Stimulated activated CD8-positive, alpha-beta memory T cell treated with anti-CD3 and anti-CD28 coated beads, Interleukin-15, amount 100 ng/mL, for 1 hour (primary cell): ENCODE data around the gene LRP1B.
"Not testable (repeated sequence)": the region's sequence is repeated elsewhere in the genome, so short reads cannot be mapped to it uniquely, and the experiment has no call there.

ENCODE experiments used
- DNase-seq: peaks from one replicate; pipeline ENCODE4 v3.0.0-alpha.2; 2020; ENCODE audit warnings: low read depth

The LRP1B gene

DNA sequence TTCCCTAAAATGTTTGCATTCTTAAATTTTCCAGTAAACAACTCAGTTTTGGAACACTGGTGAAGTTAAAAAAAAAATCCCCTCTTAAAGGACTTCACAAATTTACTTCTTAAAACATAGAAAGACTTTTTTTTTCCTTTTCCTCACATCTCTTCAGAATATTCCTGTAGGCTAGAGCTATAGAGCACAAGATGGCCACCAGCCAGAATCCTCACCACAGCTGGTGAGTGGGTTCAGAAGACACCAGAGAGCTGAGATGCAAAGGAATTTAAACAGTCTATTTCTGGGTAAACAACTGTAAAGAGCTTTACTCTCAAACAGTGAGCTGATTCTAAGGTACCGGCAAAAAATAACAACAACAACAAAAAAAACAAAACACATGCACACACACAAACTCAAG is 252.8 kb downstream of the LRP1B start:
- no peak for DNase-seq

DNA sequence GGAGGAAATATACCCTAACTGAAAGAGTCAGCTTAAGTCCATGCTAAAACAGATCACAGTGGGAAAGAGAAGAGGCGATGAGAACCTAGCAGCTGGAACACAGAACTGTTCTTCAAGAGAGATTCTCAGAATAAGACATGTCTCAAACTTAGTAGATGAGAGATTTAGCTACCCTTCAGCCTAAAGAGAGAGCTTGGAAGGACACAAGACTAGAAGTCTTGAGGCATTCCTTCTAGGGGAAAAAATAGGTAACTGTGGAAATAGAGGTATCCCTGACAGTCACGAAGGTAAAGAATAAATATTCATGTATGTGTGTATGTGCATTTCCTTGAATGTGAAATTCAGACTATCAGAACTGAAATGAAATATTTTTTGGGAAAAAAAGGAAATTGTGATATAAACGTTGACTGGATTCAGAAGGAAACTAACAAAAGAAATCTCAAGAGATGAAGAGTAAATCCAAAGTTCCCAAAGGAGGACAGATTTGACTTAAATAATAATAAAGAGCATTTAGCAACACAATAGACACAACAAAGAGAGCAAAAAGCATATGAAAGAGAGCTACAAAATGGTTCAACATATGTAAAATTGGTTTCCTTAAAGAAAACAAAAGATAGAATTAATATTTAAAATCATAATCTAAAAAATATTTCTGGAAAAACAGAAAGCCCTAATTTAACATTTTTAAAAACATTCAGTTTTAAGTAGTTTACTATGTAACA is 258.7 kb downstream of the LRP1B start:
- DNase-seq, result no peak

DNA sequence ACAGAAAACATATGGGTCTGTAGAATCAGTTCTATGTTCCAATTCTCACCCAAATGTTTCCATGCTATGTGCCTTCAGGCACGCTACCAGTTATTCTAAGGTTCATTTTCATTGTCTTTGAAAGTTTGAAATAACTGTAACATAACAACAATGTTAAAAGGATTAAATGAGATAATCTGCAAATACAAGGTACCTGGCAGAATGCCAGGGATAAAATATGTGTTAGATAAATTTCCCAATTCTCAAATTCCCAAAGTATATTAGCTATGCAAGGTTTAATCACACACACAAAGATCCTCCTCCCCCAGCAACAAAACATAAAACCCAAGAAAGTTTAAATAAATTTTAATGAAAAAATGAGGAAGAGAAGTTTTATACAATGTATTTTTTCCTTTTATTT is 261.2 kb downstream of the LRP1B start:
- no peak for DNase-seq

DNA sequence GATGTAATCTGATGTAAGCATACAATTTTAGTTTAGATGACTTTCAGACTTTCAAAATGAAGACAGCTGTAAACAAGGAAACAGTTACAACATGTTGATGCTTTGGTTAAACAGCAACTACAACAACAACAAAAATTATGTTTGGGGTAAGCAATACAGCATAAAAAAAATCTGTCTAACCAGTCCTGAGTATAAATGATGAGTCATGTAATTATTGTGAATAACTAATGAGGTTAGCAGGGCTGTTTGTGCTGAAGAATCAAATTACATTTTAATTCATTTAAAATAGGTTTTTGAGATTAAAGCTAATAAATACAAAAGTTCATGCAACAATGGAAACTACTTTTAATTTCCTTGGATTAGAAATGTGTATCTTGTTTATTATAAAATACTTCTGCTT is 266.9 kb downstream of the LRP1B start:
- DNase-seq, result no peak

DNA sequence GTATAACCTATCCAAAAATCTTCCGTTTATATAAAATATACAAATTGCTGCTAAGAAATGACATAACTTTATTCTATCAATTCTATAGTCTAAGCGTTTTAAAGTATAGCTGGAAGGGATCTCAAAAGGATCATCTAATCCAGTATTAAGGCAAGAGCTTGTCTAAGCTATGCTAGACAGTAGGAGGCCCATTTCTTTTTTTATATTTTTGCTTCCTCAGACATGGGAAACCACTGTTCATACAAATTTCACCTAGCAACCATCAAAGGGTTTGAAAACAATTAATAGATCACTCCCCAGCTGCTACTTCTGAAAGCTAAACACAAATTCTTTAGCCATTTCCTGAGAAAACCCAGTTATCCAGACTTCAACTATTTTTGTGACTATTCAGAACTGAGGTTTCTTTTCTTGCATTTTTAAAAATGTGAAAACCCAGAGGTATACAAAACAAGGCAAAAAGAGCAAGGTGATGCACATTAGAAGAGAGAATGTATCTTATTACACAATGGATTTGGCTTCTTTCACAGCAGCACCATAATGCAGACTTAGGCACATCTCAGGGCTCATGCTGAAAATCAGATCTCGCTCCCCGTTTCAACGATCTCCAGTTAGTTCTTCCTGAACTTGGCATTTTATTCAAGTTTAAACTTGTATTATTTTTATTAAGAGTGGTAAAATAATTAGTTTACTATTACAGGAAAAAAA is 274.4 kb downstream of the LRP1B start:
- DNase-seq, result no peak

DNA sequence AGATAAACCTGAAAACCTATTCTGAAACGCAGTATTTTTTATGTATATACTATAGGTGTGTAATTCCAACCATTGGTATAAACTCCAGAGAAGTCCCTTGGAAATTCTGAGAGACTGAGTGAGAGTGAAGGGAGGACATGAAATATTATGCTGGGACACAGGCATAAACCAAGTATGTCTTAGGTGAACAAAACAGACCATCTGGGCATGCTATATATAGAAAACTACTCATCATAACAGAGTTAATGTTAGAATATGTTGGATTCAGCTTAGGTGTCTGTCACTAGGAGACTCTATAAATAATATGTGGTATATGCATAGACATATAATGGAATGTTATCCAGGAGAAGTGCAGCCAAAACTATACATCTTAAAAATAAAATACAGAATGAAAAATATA is 282.6 kb downstream of the LRP1B start:
- DNase-seq, result no peak

DNA sequence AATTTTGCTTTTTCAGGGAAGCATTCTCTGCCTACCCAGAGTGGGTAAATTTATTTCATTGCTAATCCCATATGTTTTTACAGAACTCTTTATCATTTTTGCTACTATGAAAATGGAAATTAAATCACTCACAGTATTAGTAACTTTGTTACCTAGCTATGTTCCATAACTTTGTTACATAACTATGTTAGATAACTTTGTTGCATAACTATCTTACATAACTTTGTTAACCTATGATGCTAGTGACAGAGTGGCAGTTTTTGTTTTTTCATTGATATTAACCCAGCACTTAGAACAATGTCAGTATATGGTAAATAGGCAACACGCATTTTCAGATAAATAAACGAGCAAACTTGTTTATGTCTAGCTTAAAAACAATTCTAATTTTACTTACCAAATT is 286.6 kb downstream of the LRP1B start:
- no peak for DNase-seq

DNA sequence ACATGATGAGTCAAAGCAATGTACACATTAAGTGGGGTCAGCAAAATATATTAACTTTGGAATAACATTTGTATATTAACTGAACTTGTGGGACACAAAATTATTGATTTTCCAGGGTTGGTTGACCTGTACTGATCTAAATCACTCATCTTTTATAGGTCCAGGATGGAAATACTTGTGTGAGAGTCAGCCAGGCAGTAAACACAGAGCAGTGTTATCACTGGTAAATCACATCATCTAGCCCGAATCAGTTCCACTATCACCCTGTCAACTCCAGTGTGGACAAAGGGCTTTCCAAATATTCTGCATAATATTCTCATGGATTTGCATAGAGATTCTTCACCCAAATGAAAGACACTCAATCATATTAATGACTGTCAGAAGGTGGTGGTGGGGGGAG is 295.7 kb downstream of the LRP1B start:
- DNase-seq, result no peak

DNA sequence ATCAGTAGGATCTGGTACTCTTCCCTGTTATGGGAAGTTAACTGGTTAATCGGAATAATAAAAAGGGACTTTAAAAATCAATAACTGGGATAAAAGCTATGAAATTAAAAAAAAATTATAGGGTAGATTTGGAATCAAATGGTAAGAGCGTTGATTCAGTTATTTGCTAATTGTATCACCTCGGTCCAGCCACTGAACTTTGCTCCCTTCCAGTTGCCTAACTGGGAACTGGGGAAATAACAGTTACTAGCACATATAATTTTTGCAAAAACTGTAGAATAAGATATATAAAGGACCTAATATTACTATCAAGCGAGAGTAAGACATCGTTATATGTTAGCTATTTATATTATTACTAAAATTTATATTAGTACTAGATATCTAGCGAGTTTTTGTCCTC is 302.1 kb downstream of the LRP1B start:
- no peak for DNase-seq

DNA sequence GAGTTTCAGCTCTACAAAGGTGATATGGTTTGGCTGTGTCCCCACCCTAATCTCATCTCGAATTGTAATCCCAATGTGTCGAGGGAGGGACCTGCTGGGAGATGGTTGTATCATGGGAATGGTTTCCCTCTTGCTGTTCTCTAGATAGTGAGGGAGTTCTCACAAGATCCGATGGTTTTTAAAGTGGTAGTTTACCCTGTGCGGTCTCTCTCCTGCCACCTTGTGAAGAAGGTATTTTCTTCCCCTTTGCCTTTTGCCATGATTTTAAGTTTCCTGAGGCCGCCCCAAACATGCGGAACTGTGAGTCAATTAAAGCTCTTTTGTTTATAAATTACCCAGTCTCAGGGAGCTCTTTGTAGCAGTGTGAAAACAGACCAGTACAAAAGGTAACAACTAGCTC is 306.0 kb downstream of the LRP1B start:
- DNase-seq, result no peak

DNA sequence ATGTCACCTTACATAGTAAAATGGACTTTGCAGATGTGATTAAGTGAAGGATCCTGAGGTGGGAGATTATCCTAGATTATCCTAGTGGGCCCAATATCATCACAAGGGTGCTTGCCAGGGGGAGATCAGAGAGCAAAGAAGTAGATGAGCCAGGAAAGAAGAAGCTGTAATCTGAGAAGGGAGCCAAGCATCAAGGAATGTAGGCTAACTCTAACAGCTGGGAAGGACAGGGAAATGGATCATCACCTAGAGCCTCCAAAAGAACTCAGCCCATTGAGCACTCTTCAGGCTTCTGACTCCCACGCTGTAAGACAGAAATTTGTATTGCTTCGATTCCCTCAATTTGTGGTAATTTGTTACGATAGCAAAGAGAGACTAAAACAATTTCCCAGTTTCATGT is 309.9 kb downstream of the LRP1B start:
- no peak for DNase-seq

DNA sequence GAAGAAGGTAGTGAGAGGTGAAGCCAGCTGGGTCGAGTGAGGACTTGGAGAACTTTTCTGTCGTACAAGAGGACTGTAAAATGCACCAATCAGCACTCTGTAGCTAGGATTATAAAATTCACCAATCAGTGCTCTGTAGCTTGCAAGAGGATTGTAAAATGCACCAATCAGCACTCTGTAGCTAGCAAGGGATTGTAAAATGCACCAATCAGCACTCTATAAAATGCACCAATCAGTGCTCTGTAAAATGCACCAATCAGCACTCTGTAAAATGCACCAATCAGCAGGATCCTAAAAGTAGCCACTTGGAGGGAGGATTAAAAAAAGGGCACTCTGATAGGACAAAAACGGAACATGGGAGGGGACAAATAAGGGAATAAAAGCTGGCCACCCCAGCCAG is 315.5 kb downstream of the LRP1B start:
- DNase-seq, result not testable (repeated sequence)

DNA sequence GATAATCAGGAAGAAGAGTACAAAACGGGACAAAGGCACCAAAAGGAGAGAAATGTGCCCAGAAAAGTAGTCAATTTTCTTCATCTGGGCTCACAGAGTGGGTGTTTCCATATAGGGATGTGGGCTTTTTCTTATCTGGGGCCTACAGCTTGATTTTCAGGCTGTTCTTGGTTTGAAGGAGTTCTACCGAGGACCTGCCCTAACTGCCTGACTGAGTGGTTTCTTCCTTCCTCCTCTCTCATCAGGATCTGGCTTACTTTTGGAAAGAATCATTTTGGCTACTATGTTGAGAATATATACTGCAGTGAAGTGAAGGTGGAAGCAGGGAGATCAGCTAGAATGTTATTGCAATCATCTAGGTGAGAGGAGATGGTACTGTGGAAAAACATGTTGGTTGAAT is 316.7 kb downstream of the LRP1B start:
- no peak for DNase-seq

DNA sequence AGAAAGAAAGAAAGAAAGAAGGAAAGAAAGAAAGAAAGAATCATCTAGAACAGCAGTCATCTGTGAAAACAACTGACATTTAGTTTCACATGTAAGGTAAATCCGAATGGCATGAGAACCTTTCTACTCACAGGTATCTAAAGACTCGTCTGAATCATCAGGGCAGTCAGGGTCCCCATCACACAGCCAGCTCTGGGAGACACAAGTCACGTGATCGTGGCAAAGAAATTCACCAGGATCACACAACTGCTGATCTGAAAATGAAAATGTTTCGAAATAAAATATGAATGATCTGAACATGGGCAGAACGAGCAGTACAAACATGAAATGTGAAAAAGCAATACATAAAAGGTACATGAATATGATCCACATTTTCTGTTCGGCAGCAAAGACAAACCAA is 320.7 kb downstream of the LRP1B start:
- DNase-seq, result no peak

DNA sequence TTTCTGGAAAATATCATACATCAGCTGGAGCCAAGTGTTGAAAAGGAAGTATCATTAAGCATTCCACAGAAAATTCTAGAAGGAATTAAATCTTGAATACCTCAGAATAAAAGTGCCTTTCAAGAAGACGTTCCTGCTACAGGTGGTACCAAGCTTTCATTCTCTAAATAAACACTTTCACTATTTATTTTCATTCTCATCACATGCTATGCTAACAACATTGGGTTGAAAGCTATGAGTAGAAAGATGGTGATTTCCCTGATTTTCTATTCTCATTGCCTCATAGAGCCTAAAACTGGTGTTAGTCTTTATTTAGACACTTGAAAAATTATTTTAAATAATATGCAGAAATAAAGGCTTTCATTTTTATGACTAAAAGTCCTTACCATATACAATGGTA is 324.7 kb downstream of the LRP1B start:
- no peak for DNase-seq

DNA sequence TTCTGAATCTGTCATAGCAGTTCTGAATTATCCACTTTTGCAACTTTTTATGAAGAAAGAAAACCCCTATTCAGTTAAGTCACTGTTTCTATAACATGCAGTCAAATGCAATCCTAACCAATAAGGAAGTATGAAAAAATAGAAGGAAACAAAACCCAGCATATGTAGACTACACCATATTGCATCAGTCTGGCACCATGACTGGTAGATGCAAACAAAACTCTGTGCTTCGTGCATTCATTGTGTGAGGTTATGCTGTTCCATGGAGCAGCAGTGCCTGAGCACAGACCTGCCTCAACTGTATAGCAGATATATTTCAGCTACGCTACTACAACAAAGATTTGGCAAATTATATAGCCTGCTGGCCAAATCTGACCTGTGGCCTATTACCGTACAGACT is 325.5 kb downstream of the LRP1B start:
- no peak for DNase-seq

DNA sequence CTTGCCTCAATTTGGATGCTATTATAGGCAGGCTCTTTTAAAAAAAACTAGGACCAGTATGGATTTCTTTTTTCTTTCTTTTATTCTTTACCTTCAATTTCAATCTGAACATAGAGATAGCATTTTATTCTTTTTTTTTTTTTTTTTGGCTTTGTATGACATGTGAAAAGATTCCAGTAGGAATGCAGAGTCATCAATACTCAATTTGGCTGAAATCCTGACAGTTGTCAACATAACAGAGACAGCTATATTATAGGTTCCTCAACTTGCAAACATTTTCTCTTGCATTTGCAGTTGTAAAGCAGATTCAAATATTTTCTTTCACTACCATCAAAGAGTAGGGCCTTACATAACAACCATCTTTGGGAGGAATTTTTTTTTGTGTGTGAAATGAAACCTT is 334.4 kb downstream of the LRP1B start:
- no peak for DNase-seq

DNA sequence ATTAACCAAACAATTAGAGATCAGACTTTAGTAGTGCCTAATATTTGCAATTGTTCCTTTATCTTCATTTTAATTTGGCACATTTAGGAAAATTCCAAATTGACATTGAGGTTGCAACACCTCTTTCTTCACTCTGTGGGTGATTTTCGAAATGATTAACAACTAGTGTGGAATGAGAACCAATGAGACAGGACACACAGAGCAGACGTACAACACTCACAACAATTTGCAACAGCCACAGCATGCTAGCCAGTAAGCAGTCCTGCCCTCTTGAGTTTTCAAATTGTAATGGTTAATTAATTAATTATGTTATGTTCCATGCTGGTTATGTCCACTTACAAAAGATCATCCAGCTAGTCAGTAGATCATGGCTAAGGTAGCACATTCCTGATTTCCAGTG is 339.3 kb downstream of the LRP1B start:
- DNase-seq, result no peak

DNA sequence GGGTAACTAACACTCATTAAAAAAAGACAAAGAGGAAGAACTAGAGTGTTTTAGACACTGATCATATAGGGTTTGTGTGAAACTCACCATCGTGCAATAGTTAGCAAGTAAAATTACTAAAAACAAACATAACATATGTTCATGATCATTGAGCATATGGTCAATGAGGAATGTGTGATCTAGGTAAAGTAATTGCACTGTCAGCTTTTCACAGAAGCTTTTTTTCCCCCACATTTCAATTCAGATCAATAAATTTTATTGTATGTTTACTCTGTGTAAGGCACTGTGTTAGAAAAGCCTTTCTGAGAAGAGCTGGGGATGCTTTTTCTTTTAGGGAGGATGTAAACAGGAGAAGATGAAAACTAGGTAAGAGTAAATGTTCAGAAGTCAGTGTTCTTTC is 348.2 kb downstream of the LRP1B start:
- no peak for DNase-seq

DNA sequence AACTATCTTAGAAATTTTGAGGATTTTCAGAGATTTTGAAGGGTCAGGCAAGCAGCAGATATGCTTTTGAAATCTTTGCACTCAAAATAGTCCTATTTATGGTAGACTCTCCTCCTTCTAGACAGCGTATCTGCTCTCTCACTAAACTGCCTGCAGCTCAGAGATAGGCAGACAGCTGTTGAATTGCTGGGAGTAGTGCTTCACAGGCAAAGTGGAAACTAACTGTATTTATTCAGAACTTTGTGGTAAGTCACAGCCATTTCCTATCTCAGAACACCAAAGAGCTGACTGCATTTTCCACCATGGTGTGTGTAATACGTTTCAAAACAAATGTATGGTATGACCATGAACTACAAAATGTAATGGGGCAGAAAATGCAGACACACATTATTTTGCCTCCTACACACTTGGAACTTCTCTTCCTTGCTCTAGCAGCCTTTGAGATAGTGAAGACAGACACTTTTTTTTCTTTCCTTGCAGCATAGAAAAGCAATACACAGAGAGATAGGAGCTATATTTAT is 352.4 kb downstream of the LRP1B start:
- DNase-seq, result no peak

DNA sequence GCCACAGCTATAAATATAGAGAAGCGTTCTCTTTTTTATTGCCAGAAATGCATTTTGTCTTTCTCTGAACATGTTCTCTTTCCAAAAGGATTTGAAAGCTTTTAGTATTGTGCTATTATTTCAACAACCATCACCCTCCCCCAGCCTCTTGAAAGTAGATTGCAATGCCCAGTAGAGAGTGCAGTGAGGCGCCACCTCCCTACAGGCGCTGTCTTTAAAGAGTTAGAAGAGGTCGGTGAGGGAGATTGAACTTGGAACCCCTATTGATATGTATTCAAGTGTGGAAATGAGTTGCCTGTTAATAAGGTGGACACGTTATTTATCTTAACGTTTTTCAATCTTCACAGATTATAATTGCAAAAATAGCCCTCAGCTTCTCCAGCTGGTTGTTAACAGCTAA is 360.3 kb downstream of the LRP1B start:
- DNase-seq, result no peak

DNA sequence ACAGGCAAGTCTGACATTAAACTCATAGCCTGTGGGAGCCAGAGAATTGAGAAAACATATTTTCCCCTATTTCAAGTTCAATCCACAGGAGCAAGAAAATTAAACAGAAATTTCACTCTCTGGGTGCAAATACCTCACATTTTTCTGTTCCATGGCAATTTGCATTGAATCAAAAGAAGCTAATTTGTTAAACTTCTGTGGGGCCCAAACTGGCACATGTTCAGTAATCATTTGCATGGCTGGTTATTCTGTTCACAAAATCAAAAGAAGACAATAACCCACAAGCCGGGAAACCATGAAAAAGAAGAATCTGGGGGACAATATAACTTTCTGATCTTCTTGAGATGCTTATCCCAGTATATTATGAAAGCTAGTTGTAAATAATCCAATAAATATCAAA is 363.1 kb downstream of the LRP1B start:
- DNase-seq, result no peak

DNA sequence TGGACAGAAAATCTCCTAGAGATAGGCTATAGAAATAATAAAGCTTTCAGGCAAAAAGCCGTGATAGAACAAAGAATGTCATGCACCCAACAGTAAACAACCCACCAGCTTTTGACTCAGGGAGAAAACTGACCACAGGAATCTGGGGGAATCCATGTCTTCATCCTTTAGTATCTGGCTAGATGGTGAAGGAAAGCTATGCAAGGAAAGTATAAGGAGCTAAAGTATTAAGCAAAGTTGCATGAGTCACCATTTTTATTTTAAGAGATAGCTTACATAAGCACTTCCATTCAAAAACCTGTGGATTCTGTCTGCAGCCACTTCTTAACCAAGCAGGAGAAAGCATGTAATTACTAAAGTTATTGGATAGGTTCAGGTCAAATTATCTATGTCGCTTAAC is 363.8 kb downstream of the LRP1B start:
- DNase-seq, result no peak

DNA sequence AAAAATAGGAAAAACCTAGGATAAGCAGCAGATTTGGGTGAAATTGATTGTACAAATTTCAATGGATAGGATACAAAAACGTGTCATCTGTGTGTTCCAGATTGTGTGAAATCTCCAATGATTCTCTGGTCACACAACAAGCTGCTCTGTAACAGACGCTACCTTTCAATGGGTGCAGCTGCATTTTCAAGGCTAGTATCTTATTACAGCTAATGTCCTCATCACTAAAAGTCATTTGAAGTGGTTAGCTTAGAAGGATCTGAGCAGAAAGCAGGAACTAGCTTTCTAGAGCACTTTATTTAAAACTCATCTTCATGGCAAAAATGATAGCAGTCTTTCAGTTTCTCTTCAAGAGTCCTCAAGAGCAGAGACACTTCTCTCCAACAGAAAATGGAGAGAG is 364.6 kb downstream of the LRP1B start:
- no peak for DNase-seq
